Mesenchymal stem cell (in vitro differentiated cells and primary cell): ENCODE results near the gene HNRNPH1.

ENCODE experiments used
- DNase-seq: peaks from one replicate; pipeline ENCODE4 v3.0.0-alpha.2; 2013
- H2AFZ ChIP-seq: one replicate; pipeline ENCODE4 v1.6.1; 2013; ENCODE audit warnings: low read depth, mild to moderate bottlenecking, control low read depth, inconsistent platforms, low read length, moderate library complexity
- H2AK5ac ChIP-seq: 2 replicates; pipeline ENCODE4 v1.6.1; 2013; ENCODE audit warnings: low read length, moderate library complexity, mild to moderate bottlenecking, inconsistent platforms; ENCODE audit not compliant: severe bottlenecking
- H2BK120ac ChIP-seq: one replicate; pipeline ENCODE4 v1.6.1; 2013; ENCODE audit warnings: low read depth, mild to moderate bottlenecking, inconsistent platforms, low read length, moderate library complexity
- H2BK12ac ChIP-seq, 2 experiments: one replicate each; pipeline ENCODE4 v1.6.1; 2013; ENCODE audit warnings: inconsistent platforms in 2 of 2, low read length in 2 of 2, mild to moderate bottlenecking in 2 of 2, moderate library complexity in 2 of 2, control low read depth in 1 of 2
- H2BK15ac ChIP-seq: one replicate; pipeline ENCODE4 v1.6.1; 2013; ENCODE audit warnings: mild to moderate bottlenecking, low read depth, inconsistent platforms; ENCODE audit not compliant: poor library complexity, severe bottlenecking
- H2BK5ac ChIP-seq: 2 replicates; pipeline ENCODE4 v1.6.1; 2013; ENCODE audit warnings: low read depth, mild to moderate bottlenecking, low read length, control low read depth, inconsistent platforms; ENCODE audit not compliant: poor library complexity, severe bottlenecking
- H3K14ac ChIP-seq, 2 experiments: one replicate each; pipeline ENCODE4 v1.6.1; 2013; ENCODE audit warnings: inconsistent platforms in 2 of 2, low read length in 2 of 2, control low read depth in 1 of 2, mild to moderate bottlenecking in 1 of 2, moderate library complexity in 1 of 2
- H3K18ac ChIP-seq, 2 experiments: one replicate each; pipeline ENCODE4 v1.6.1; 2013; ENCODE audit warnings: inconsistent platforms in 2 of 2, low read length in 2 of 2, control low read depth in 1 of 2, low read depth in 1 of 2, mild to moderate bottlenecking in 1 of 2
- H3K23ac ChIP-seq, 2 experiments: one replicate each; pipeline ENCODE4 v1.6.1; 2013; ENCODE audit warnings: inconsistent platforms in 2 of 2, low read length in 2 of 2, mild to moderate bottlenecking in 2 of 2, moderate library complexity in 2 of 2, control low read depth in 1 of 2
- H3K27ac ChIP-seq: 2 replicates; pipeline ENCODE4 v1.5.1; 2013; ENCODE audit warnings: mild to moderate bottlenecking, moderate library complexity, low read length, control low read depth, inconsistent platforms; ENCODE audit not compliant: poor library complexity, severe bottlenecking
- H3K27me3 ChIP-seq, 2 experiments: 2 replicates each; pipeline versions ENCODE4 v1.6.1 to v1.7.0; 2013; ENCODE audit warnings: low read length in 2 of 2, mild to moderate bottlenecking in 2 of 2, moderate library complexity in 2 of 2, control low read depth in 1 of 2, inconsistent platforms in 1 of 2; ENCODE audit not compliant: control insufficient read depth in 1 of 2, insufficient read depth in 1 of 2
- H3K36me3 ChIP-seq, 2 experiments: 2 replicates each; pipeline versions ENCODE4 v1.6.1 to v1.7.0; 2013; ENCODE audit warnings: low read length in 2 of 2, control low read depth in 1 of 2, inconsistent platforms in 1 of 2, low read depth in 1 of 2, mild to moderate bottlenecking in 1 of 2; ENCODE audit not compliant: insufficient read depth in 2 of 2, control insufficient read depth in 1 of 2
- H3K4ac ChIP-seq, 2 experiments: one replicate each; pipeline ENCODE4 v1.6.1; 2013; ENCODE audit warnings: inconsistent platforms in 2 of 2, low read length in 2 of 2, mild to moderate bottlenecking in 2 of 2, moderate library complexity in 2 of 2, control low read depth in 1 of 2, low read depth in 1 of 2
- H3K4me1 ChIP-seq: 2 replicates; pipeline ENCODE4 v1.6.1; 2013; ENCODE audit warnings: low read depth, low read length, control low read depth; ENCODE audit not compliant: control insufficient read depth, insufficient read depth
- H3K4me2 ChIP-seq: 2 replicates; pipeline ENCODE4 v1.6.1; 2013; ENCODE audit warnings: low read length, mild to moderate bottlenecking, inconsistent platforms; ENCODE audit not compliant: poor library complexity, severe bottlenecking
- H3K4me3 ChIP-seq, 2 experiments: 2 replicates each; pipeline versions ENCODE4 v1.5.1 to v1.7.0; 2013; ENCODE audit warnings: low read length in 2 of 2, mild to moderate bottlenecking in 2 of 2, control low read depth in 1 of 2, low read depth in 1 of 2; ENCODE audit not compliant: insufficient read depth in 1 of 2
- H3K79me1 ChIP-seq: replicated peaks from 2 replicates; pipeline ENCODE4 v1.6.1; 2013; ENCODE audit warnings: mild to moderate bottlenecking, control low read depth, low read length, inconsistent platforms; ENCODE audit not compliant: poor library complexity, severe bottlenecking
- H3K9ac ChIP-seq: 2 replicates; pipeline ENCODE4 v1.7.0; 2013; ENCODE audit warnings: mild to moderate bottlenecking, low read length, moderate library complexity
- H3K9me3 ChIP-seq: 2 replicates; pipeline ENCODE4 v1.7.0; 2013; ENCODE audit warnings: mild to moderate bottlenecking, low read length; ENCODE audit not compliant: control insufficient read depth
- H4K8ac ChIP-seq: one replicate; pipeline ENCODE4 v1.6.1; 2013; ENCODE audit warnings: inconsistent platforms, mild to moderate bottlenecking, low read length, moderate library complexity
- H4K91ac ChIP-seq: one replicate; pipeline ENCODE4 v1.6.1; 2013; ENCODE audit warnings: mild to moderate bottlenecking, low read length, inconsistent platforms
- WGBS: methylation state at CpG from one replicate; pipeline ENCODE4 v1.1.7; 2013; ENCODE audit warnings: mixed read lengths; 5-methylcytosine and 5-hydroxymethylcytosine counted together

Gene HNRNPH1

DNA sequence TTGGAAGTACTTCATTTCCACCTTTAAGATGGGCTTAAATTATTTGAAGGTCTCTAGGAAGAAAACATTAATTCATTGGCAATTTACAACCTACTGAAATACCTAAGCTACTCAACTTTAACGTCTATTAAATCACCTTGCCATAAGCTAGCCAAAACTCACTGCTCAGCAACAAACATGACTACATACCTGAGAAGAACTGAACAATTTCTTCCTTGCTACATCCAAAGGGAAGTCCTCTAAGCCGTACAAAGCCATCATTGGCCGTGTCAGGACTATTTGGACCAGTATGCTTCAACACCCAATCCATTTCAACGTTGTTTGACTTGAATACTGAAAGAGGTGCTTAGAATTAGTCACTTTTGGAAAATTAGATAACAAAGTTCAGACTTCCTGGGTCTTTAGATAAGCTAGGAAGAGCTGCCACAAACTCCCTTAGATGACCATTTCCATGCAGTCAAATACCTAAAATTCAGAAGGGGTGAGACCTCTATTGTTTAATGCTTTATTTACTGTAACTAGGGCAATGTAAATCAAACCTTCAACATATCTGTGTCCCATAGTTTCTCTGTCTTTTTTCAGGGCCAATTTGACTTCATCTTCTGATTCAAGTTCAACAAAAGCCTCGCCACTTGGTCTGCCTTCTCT, 2.6 kb downstream of the HNRNPH1 start:
- Histone ChIP-seq H3K79me1 (peaks cover 1% of the 10 kb centered on the region), H3K23ac (no peak overlapping the region), H3K4me3 (peak overlapping the region in 1 of 2 experiments; percentile 82), H3K4me1 (peaks cover 14% of the 10 kb centered on the region), H3K4me2 (peak overlapping the region; percentile 89), H3K27ac (no peak overlapping the region), H4K91ac (no peak overlapping the region), H3K18ac (no peak overlapping the region), H2BK15ac (no peak overlapping the region), H3K27me3 (no peaks in the 10 kb centered on the region), H2AK5ac (no peak overlapping the region), H2AFZ (no peak overlapping the region), H3K36me3 (peaks cover 12 to 67% of the 10 kb centered on the region in 2 experiments), H3K4ac (no peak overlapping the region), H3K9ac (peak overlapping the region; percentile 91), H4K8ac (no peak overlapping the region), H3K14ac (no peak overlapping the region), H3K9me3 (no peaks in the 10 kb centered on the region), H2BK120ac (no peak overlapping the region), H2BK12ac (no peak overlapping the region), H2BK5ac (no peak overlapping the region)
- no peak for DNase-seq
- 47% methylated on average over 3 of the region's 5 CpGs for WGBS

- Histone ChIP-seq H3K27me3 (no peaks in the 10 kb centered on the region), H3K9ac (peak overlapping the region; percentile 91), H4K8ac (no peak overlapping the region), H3K4me1 (peaks cover 14% of the 10 kb centered on the region), H3K18ac (no peak overlapping the region), H3K14ac (no peak overlapping the region), H3K23ac (no peak overlapping the region), H2BK5ac (no peak overlapping the region), H4K91ac (no peak overlapping the region), H3K4me3 (peak overlapping the region in 1 of 2 experiments; percentile 82), H3K4ac (no peak overlapping the region), H3K27ac (no peak overlapping the region), H3K79me1 (peaks cover 1% of the 10 kb centered on the region), H2BK120ac (no peak overlapping the region), H2AK5ac (no peak overlapping the region), H3K9me3 (no peaks in the 10 kb centered on the region), H3K4me2 (peak overlapping the region; percentile 89), H2BK15ac (no peak overlapping the region), H3K36me3 (peaks cover 13 to 73% of the 10 kb centered on the region in 2 experiments), H2BK12ac (no peak overlapping the region), H2AFZ (no peak overlapping the region)
- 47% methylated on average over 1 of the region's 3 CpGs for WGBS
- no peak for DNase-seq
Measured at GRCh38 chr5:179620293-179620692, 3.2 kb downstream of the HNRNPH1 start.

- no peak overlapping the region for H3K14ac ChIP-seq
- H3K9ac ChIP-seq, result peak overlapping the region; percentile 91
- H4K8ac ChIP-seq, result no peak overlapping the region
- H3K4me2 ChIP-seq, result no peak overlapping the region
- peaks cover 17 to 78% of the 10 kb centered on the region in 2 experiments for H3K36me3 ChIP-seq
- DNase-seq, result no peak
- no peak overlapping the region for H4K91ac ChIP-seq
- no peak overlapping the region for H3K18ac ChIP-seq
- H3K9me3 ChIP-seq, result no peaks in the 10 kb centered on the region
- no peak overlapping the region for H3K23ac ChIP-seq
- H2BK12ac ChIP-seq, result no peak overlapping the region
- H2AK5ac ChIP-seq, result no peak overlapping the region
- no peak overlapping the region for H2BK15ac ChIP-seq
- peaks cover 1% of the 10 kb centered on the region for H3K79me1 ChIP-seq
- no peaks in the 10 kb centered on the region for H3K27me3 ChIP-seq
- no peak overlapping the region for H3K4ac ChIP-seq
- H2BK120ac ChIP-seq, result no peak overlapping the region
- H3K4me1 ChIP-seq, result peaks cover 11% of the 10 kb centered on the region
- H2BK5ac ChIP-seq, result no peak overlapping the region
- H3K4me3 ChIP-seq, result peak overlapping the region in 1 of 2 experiments; percentile 82
- 57% methylated on average over 4 of the region's 4 CpGs for WGBS
- no peak overlapping the region for H2AFZ ChIP-seq
- H3K27ac ChIP-seq, result no peak overlapping the region
Measured at GRCh38 chr5:179619776-179620175, 3.7 kb downstream of the HNRNPH1 start.

- Histone ChIP-seq H3K4me2 (peak overlapping the region; percentile 74), H2BK15ac (no peak overlapping the region), H3K23ac (no peak overlapping the region), H3K27ac (no peak overlapping the region), H3K14ac (no peak overlapping the region), H4K91ac (no peak overlapping the region), H4K8ac (no peak overlapping the region), H3K79me1 (peaks cover 1% of the 10 kb centered on the region), H2AFZ (no peak overlapping the region), H3K4ac (no peak overlapping the region), H3K4me1 (peaks cover 4% of the 10 kb centered on the region), H3K4me3 (peak overlapping the region in 1 of 2 experiments; percentile 82), H2BK12ac (no peak overlapping the region), H2AK5ac (no peak overlapping the region), H3K36me3 (peaks cover 19 to 85% of the 10 kb centered on the region in 2 experiments), H3K9me3 (no peaks in the 10 kb centered on the region), H2BK5ac (no peak overlapping the region), H3K9ac (peak overlapping the region; percentile 91), H3K27me3 (no peaks in the 10 kb centered on the region), H2BK120ac (no peak overlapping the region), H3K18ac (no peak overlapping the region)
- 61% methylated on average over 3 of the region's 6 CpGs for whole genome bisulfite sequencing
- DNase-seq, result no peak
Measured at GRCh38 chr5:179618923-179619554, 4.4 kb downstream of the HNRNPH1 start.
